Mesenchymal stem cell (in vitro differentiated cells and primary cell): Measurements from ENCODE around the gene CALR3.

Experiments used
- DNase-seq: peaks from one replicate; pipeline ENCODE4 v3.0.0-alpha.2; 2013
- H2AFZ ChIP-seq: one replicate; pipeline ENCODE4 v1.6.1; 2013; ENCODE audit warnings: low read depth, mild to moderate bottlenecking, control low read depth, inconsistent platforms, low read length, moderate library complexity
- H2AK5ac ChIP-seq: 2 replicates; pipeline ENCODE4 v1.6.1; 2013; ENCODE audit warnings: low read length, moderate library complexity, mild to moderate bottlenecking, inconsistent platforms; ENCODE audit not compliant: severe bottlenecking
- H2BK120ac ChIP-seq: one replicate; pipeline ENCODE4 v1.6.1; 2013; ENCODE audit warnings: low read depth, mild to moderate bottlenecking, inconsistent platforms, low read length, moderate library complexity
- H2BK12ac ChIP-seq, 2 experiments: one replicate each; pipeline ENCODE4 v1.6.1; 2013; ENCODE audit warnings: inconsistent platforms in 2 of 2, low read length in 2 of 2, mild to moderate bottlenecking in 2 of 2, moderate library complexity in 2 of 2, control low read depth in 1 of 2
- H2BK15ac ChIP-seq: one replicate; pipeline ENCODE4 v1.6.1; 2013; ENCODE audit warnings: mild to moderate bottlenecking, low read depth, inconsistent platforms; ENCODE audit not compliant: poor library complexity, severe bottlenecking
- H2BK5ac ChIP-seq: 2 replicates; pipeline ENCODE4 v1.6.1; 2013; ENCODE audit warnings: low read depth, mild to moderate bottlenecking, low read length, control low read depth, inconsistent platforms; ENCODE audit not compliant: poor library complexity, severe bottlenecking
- H3K14ac ChIP-seq, 2 experiments: one replicate each; pipeline ENCODE4 v1.6.1; 2013; ENCODE audit warnings: inconsistent platforms in 2 of 2, low read length in 2 of 2, control low read depth in 1 of 2, mild to moderate bottlenecking in 1 of 2, moderate library complexity in 1 of 2
- H3K18ac ChIP-seq, 2 experiments: one replicate each; pipeline ENCODE4 v1.6.1; 2013; ENCODE audit warnings: inconsistent platforms in 2 of 2, low read length in 2 of 2, control low read depth in 1 of 2, low read depth in 1 of 2, mild to moderate bottlenecking in 1 of 2
- H3K23ac ChIP-seq, 2 experiments: one replicate each; pipeline ENCODE4 v1.6.1; 2013; ENCODE audit warnings: inconsistent platforms in 2 of 2, low read length in 2 of 2, mild to moderate bottlenecking in 2 of 2, moderate library complexity in 2 of 2, control low read depth in 1 of 2
- H3K27ac ChIP-seq: 2 replicates; pipeline ENCODE4 v1.5.1; 2013; ENCODE audit warnings: mild to moderate bottlenecking, moderate library complexity, low read length, control low read depth, inconsistent platforms; ENCODE audit not compliant: poor library complexity, severe bottlenecking
- H3K27me3 ChIP-seq, 2 experiments: 2 replicates each; pipeline versions ENCODE4 v1.6.1 to v1.7.0; 2013; ENCODE audit warnings: low read length in 2 of 2, mild to moderate bottlenecking in 2 of 2, moderate library complexity in 2 of 2, control low read depth in 1 of 2, inconsistent platforms in 1 of 2; ENCODE audit not compliant: control insufficient read depth in 1 of 2, insufficient read depth in 1 of 2
- H3K36me3 ChIP-seq, 2 experiments: 2 replicates each; pipeline versions ENCODE4 v1.6.1 to v1.7.0; 2013; ENCODE audit warnings: low read length in 2 of 2, control low read depth in 1 of 2, inconsistent platforms in 1 of 2, low read depth in 1 of 2, mild to moderate bottlenecking in 1 of 2; ENCODE audit not compliant: insufficient read depth in 2 of 2, control insufficient read depth in 1 of 2
- H3K4ac ChIP-seq, 2 experiments: one replicate each; pipeline ENCODE4 v1.6.1; 2013; ENCODE audit warnings: inconsistent platforms in 2 of 2, low read length in 2 of 2, mild to moderate bottlenecking in 2 of 2, moderate library complexity in 2 of 2, control low read depth in 1 of 2, low read depth in 1 of 2
- H3K4me1 ChIP-seq: 2 replicates; pipeline ENCODE4 v1.6.1; 2013; ENCODE audit warnings: low read depth, low read length, control low read depth; ENCODE audit not compliant: control insufficient read depth, insufficient read depth
- H3K4me2 ChIP-seq: 2 replicates; pipeline ENCODE4 v1.6.1; 2013; ENCODE audit warnings: low read length, mild to moderate bottlenecking, inconsistent platforms; ENCODE audit not compliant: poor library complexity, severe bottlenecking
- H3K4me3 ChIP-seq, 2 experiments: 2 replicates each; pipeline versions ENCODE4 v1.5.1 to v1.7.0; 2013; ENCODE audit warnings: low read length in 2 of 2, mild to moderate bottlenecking in 2 of 2, control low read depth in 1 of 2, low read depth in 1 of 2; ENCODE audit not compliant: insufficient read depth in 1 of 2
- H3K79me1 ChIP-seq: replicated peaks from 2 replicates; pipeline ENCODE4 v1.6.1; 2013; ENCODE audit warnings: mild to moderate bottlenecking, control low read depth, low read length, inconsistent platforms; ENCODE audit not compliant: poor library complexity, severe bottlenecking
- H3K9ac ChIP-seq: 2 replicates; pipeline ENCODE4 v1.7.0; 2013; ENCODE audit warnings: mild to moderate bottlenecking, low read length, moderate library complexity
- H3K9me3 ChIP-seq: 2 replicates; pipeline ENCODE4 v1.7.0; 2013; ENCODE audit warnings: mild to moderate bottlenecking, low read length; ENCODE audit not compliant: control insufficient read depth
- H4K8ac ChIP-seq: one replicate; pipeline ENCODE4 v1.6.1; 2013; ENCODE audit warnings: inconsistent platforms, mild to moderate bottlenecking, low read length, moderate library complexity
- H4K91ac ChIP-seq: one replicate; pipeline ENCODE4 v1.6.1; 2013; ENCODE audit warnings: mild to moderate bottlenecking, low read length, inconsistent platforms
- WGBS: methylation state at CpG from one replicate; pipeline ENCODE4 v1.1.7; 2013; ENCODE audit warnings: mixed read lengths; 5-methylcytosine and 5-hydroxymethylcytosine counted together

CALR3 gene

DNA sequence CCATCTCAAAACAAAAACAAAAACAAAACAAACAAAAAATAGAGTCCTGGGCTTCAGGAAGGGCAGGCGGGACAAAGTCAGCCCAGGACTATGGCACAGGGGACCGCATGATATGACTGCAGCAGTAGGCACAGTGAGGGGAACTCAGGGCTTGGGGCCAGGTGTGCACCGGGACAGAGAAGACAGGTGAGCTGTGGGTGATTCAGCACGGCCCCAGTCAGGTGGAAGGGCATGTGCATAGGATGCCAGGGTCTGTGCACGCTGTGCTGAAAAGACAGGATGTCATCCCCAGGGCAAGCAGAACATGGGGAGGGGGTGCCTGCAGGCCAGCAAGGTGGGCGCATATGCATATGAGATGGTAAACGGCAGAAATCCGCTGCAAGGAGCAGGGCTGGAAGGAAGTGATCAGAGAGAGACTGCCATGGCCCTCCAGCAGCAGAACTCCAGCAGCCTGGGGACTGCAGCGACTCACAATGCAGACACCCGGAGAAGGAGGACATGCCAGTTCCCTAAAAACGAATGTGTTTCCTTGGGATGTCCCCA lies 39.2 kb downstream of the CALR3 start:
- Histone ChIP-seq H3K27ac (peak overlapping the region; percentile 94), H3K23ac (no peak overlapping the region), H3K4me3 (peak overlapping the region in 1 of 2 experiments; percentile 48), H2BK120ac (peak overlapping the region; percentile 44), H3K36me3 (peaks cover 0 to 4% of the 10 kb centered on the region in 2 experiments), H3K4me2 (peak overlapping the region; percentile 49), H4K8ac (peak overlapping the region; percentile 94), H3K4me1 (peaks cover 60% of the 10 kb centered on the region), H2AK5ac (peak overlapping the region; percentile 67), H3K9ac (peak overlapping the region; percentile 30), H3K79me1 (no peaks in the 10 kb centered on the region), H3K14ac (peak overlapping the region in 1 of 2 experiments; percentile 86), H3K4ac (peak overlapping the region; percentile 5 to 82), H3K18ac (peak overlapping the region; percentile 65 to 88), H2BK5ac (peak overlapping the region; percentile 39), H3K9me3 (no peaks in the 10 kb centered on the region), H3K27me3 (no peaks in the 10 kb centered on the region), H2BK15ac (no peak overlapping the region), H4K91ac (peak overlapping the region; percentile 94), H2AFZ (no peak overlapping the region), H2BK12ac (peak overlapping the region; percentile 68 to 88)
- peak; percentile 36 for DNase-seq
- WGBS: 69% methylated on average over 11 of the region's 11 CpGs

DNA sequence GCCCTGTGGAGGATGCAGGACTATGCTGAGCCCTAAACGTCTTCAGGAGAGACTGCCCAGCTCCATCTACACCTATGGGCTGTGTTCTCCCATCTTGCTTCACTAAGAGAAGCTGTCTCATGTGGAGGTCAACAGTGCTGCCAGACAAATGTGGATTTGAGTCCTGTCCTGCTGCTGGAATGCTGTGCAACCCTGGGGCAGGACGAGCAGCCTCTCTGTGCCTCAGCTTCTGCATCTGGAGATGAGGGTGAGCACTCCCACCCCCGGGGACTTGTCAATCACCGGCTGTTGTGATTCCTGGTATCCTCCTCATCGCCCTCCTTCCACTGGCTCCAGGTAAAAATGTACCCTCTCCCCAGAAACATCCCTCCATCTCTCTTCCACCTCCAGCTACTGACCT lies 40.5 kb downstream of the CALR3 start:
- Histone ChIP-seq H3K4me1 (peaks cover 60% of the 10 kb centered on the region), H2BK120ac (no peak overlapping the region), H3K18ac (peak overlapping the region in 1 of 2 experiments; percentile 48), H3K4me2 (no peak overlapping the region), H2AFZ (no peak overlapping the region), H3K36me3 (peaks cover 0 to 4% of the 10 kb centered on the region in 2 experiments), H3K9ac (no peak overlapping the region), H3K79me1 (no peaks in the 10 kb centered on the region), H2BK5ac (no peak overlapping the region), H3K27me3 (no peaks in the 10 kb centered on the region), H4K8ac (peak overlapping the region; percentile 69), H3K14ac (no peak overlapping the region), H3K27ac (peak overlapping the region; percentile 13), H2BK12ac (peak overlapping the region in 1 of 2 experiments; percentile 64), H3K23ac (peak overlapping the region in 1 of 2 experiments; percentile 84), H3K4ac (peak overlapping the region in 1 of 2 experiments; percentile 7), H4K91ac (peak overlapping the region; percentile 0), H2BK15ac (no peak overlapping the region), H3K4me3 (no peak overlapping the region), H2AK5ac (peak overlapping the region; percentile 76), H3K9me3 (no peaks in the 10 kb centered on the region)
- no peak for DNase-seq
- WGBS: 94% methylated on average over 5 of the region's 5 CpGs

DNA sequence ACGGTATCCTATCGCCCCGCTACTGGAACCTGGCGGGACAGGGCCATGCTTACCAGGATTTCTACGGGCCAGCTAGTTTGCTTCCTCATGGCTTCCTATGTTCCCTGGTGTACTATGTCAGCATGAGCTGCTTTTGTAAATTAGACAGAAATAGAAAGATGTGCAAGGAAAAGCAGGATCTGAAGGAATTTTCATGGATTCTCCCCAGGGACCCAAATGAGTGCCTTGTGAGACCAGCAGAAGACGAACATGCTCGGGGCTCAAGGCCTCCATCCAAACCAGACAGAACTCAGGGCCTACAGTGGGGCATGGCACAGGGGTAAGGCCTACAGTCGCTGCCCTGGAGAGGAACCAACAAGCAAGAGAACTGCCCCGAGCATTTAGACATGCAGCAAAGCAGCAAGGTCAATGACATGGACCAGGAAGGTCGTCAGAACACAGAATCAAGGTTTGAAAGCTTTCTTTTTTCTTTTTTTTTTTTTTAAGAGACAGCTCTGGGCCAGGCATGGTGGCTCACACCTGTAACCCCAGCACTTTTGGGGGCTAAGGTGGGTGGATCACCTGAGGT lies 41.5 kb downstream of the CALR3 start:
- Histone ChIP-seq H2AK5ac (peak overlapping the region; percentile 72), H3K23ac (no peak overlapping the region), H3K4ac (peak overlapping the region in 1 of 2 experiments; percentile 46), H2BK5ac (no peak overlapping the region), H3K9me3 (no peaks in the 10 kb centered on the region), H3K79me1 (no peaks in the 10 kb centered on the region), H3K27me3 (no peaks in the 10 kb centered on the region), H3K9ac (peak overlapping the region; percentile 16), H3K27ac (peak overlapping the region; percentile 12), H2BK12ac (peak overlapping the region; percentile 20 to 29), H4K8ac (peak overlapping the region; percentile 19), H2BK15ac (peak overlapping the region; percentile 57), H3K4me3 (no peak overlapping the region), H4K91ac (no peak overlapping the region), H3K14ac (no peak overlapping the region), H2AFZ (no peak overlapping the region), H3K4me1 (peaks cover 60% of the 10 kb centered on the region), H3K4me2 (no peak overlapping the region), H2BK120ac (no peak overlapping the region), H3K18ac (peak overlapping the region in 1 of 2 experiments; percentile 77), H3K36me3 (peaks cover 2 to 4% of the 10 kb centered on the region in 2 experiments)
- DNase-seq: no peak
- WGBS: 77% methylated on average over 10 of the region's 10 CpGs

DNA sequence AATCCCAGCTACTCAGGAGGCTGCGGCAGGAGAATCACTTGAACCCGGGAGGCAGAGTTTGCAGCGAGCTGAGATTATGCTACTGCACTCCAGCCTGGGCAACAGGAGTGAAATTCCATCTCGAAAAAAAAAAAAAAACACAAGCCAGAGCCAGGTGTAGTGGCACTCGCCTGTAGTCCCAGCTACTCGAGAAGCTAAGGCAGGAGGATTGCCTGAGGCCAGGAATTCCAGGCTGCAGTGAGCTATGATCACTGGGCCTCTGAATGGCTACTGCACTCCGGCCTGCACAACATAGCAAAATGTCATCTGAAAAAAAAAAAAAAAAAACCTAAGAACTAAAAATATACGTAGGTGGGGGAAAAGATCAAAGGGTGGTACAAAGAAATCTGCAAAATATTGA lies 43.6 kb downstream of the CALR3 start:
- Histone ChIP-seq H2AK5ac (no peak overlapping the region), H2BK5ac (no peak overlapping the region), H2BK120ac (no peak overlapping the region), H4K8ac (no peak overlapping the region), H2BK12ac (no peak overlapping the region), H3K4me1 (peaks cover 39% of the 10 kb centered on the region), H3K18ac (no peak overlapping the region), H2AFZ (no peak overlapping the region), H3K9me3 (no peaks in the 10 kb centered on the region), H3K27ac (no peak overlapping the region), H2BK15ac (no peak overlapping the region), H3K23ac (no peak overlapping the region), H3K4me3 (no peak overlapping the region), H4K91ac (no peak overlapping the region), H3K4me2 (no peak overlapping the region), H3K36me3 (peaks cover 4 to 5% of the 10 kb centered on the region in 2 experiments), H3K27me3 (no peaks in the 10 kb centered on the region), H3K9ac (no peak overlapping the region), H3K79me1 (no peaks in the 10 kb centered on the region), H3K4ac (no peak overlapping the region), H3K14ac (no peak overlapping the region)
- DNase-seq: no peak
- over 99% methylated on average over 6 of the region's 8 CpGs for WGBS
